ENCODE data around the gene GFY. TPM values are rescaled to one million over a fixed set of nuclear protein-coding genes. Genes with fewer than 3 reads are reported as not detected.

The GFY gene
- total and polyA plus RNA-seq, 2 experiments from 2014 or later = 1.2 TPM; not detected in 1

- peaks cover 37% of the 10 kb centered on the region for H3K4me1 Mint-ChIP-seq
- Histone ChIP-seq H3K9me2 (ENCODE audit: insufficient read depth) (no peaks in the 10 kb centered on the region), H3K4me2 (no peak overlapping the region), H3K79me2 (replicated peaks; ENCODE audit: insufficient read depth) (no peaks in the 10 kb centered on the region), H3K4me1 (ENCODE audit: insufficient read depth) (peaks cover 22% of the 10 kb centered on the region), H4K20me1 (replicated peaks; ENCODE audit: insufficient read depth) (no peaks in the 10 kb centered on the region), H3K4me3 (no peak overlapping the region), H3K27me3 (ENCODE audit: insufficient read depth) (peaks cover 57% of the 10 kb centered on the region), H3K36me3 (ENCODE audit: insufficient read depth) (no peaks in the 10 kb centered on the region), H3K27ac (ENCODE audit: low read depth) (no peak overlapping the region), H3F3A (replicated peaks; ENCODE audit: low read depth) (peaks cover 26% of the 10 kb centered on the region), H2AFZ (no peak overlapping the region)
- H3K27me3 Mint-ChIP-seq (ENCODE audit: insufficient read depth, low read depth, poor library complexity) = peaks cover 85% of the 10 kb centered on the region
- no peak overlapping the region for H3K27ac Mint-ChIP-seq
- ATAC-seq (no peak), DNase-seq (ENCODE audit: low spot score) (no peak)
- H3K9me3 Mint-ChIP-seq = peaks cover 5% of the 10 kb centered on the region
- TF ChIP-seq ETS1 (IDR thresholded peaks at IDR 0.05) (no peak), NANOG (IDR thresholded peaks at IDR 0.05; ENCODE audit: borderline replicate concordance) (no peak), JUNB (IDR thresholded peaks at IDR 0.05; ENCODE audit: unreplicated experiment) (no peak), ZNF462 (CRISPR knock-in tag; IDR thresholded peaks at IDR 0.05) (no peak), ZNF331 (CRISPR knock-in tag; IDR thresholded peaks at IDR 0.05; ENCODE audit: low read depth) (no peak), CTCF (conservative IDR thresholded peaks at IDR 0.05; ENCODE audit: low read depth in 2 of 2) (no peak), CREB1 (CRISPR knock-in tag; IDR thresholded peaks at IDR 0.05; ENCODE audit: low read depth) (no peak), EZH2 (IDR thresholded peaks at IDR 0.05; ENCODE audit: low read depth, unreplicated experiment) (no peak), ZNF114 (CRISPR knock-in tag; IDR thresholded peaks at IDR 0.05) (no peak), STAT1 (IDR thresholded peaks at IDR 0.05; ENCODE audit: unreplicated experiment) (no peak), POLR2AphosphoS5 (IDR thresholded peaks at IDR 0.05; ENCODE audit: low read depth) (no peak), EZH2phosphoT487 (IDR thresholded peaks at IDR 0.05; ENCODE audit: unreplicated experiment) (no peak)
- TF ChIP-seq, protein P1, sequence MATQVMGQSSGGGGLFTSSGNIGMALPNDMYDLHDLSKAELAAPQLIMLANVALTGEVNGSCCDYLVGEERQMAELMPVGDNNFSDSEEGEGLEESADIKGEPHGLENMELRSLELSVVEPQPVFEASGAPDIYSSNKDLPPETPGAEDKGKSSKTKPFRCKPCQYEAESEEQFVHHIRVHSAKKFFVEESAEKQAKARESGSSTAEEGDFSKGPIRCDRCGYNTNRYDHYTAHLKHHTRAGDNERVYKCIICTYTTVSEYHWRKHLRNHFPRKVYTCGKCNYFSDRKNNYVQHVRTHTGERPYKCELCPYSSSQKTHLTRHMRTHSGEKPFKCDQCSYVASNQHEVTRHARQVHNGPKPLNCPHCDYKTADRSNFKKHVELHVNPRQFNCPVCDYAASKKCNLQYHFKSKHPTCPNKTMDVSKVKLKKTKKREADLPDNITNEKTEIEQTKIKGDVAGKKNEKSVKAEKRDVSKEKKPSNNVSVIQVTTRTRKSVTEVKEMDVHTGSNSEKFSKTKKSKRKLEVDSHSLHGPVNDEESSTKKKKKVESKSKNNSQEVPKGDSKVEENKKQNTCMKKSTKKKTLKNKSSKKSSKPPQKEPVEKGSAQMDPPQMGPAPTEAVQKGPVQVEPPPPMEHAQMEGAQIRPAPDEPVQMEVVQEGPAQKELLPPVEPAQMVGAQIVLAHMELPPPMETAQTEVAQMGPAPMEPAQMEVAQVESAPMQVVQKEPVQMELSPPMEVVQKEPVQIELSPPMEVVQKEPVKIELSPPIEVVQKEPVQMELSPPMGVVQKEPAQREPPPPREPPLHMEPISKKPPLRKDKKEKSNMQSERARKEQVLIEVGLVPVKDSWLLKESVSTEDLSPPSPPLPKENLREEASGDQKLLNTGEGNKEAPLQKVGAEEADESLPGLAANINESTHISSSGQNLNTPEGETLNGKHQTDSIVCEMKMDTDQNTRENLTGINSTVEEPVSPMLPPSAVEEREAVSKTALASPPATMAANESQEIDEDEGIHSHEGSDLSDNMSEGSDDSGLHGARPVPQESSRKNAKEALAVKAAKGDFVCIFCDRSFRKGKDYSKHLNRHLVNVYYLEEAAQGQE (IDR thresholded peaks at IDR 0.05; ENCODE audit: unreplicated experiment) = no peak
- no peak overlapping the region; the same call in 1 of the 3 replicates for H3K4me3 Mint-ChIP-seq
- no peaks in the 10 kb centered on the region; the same call in 2 of the 3 replicates for H3K36me3 Mint-ChIP-seq (ENCODE audit: low read depth)
Observed at GRCh38 chr19:49439836-49440235, 14.6 kb downstream of the GFY start.
